ENCODE data around the gene PRR16.
"Not testable (repeated sequence)": the region's sequence is repeated elsewhere in the genome, so short reads cannot be mapped to it uniquely, and the experiment has no call there.

Gene PRR16

DNA sequence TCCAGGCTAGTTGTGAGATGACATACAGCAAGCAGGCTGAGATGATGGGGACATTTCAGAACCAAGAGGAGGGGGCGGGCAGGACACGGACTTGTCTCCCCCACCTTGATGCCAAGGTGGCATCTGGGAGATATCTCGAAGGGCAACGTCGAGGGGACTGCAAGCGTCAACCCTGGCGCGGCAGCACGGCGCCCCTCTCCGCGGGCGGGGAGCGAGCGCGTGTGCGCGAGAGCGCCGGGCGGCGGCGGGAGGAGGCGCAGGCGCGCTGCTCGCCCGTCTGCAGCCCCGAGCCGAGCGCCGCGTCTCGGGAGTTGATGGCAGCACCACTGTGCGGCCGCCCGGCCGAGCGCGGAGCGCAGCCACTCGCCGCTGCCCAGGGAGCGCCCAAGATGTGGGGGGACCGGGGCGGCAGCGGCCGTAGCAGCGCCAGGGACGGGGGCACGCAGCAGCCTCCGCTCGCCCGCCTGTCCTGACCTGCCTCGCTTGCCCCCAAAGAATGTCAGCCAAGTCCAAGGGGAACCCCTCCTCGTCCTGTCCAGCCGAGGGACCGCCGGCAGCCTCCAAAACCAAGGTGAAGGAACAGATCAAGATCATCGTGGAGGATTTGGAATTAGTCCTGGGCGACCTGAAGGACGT lies at the start of gene PRR16:
Gene PRR16 (plus strand): TSS at position 310 of the 636 bp plus-strand sequence.
- DNase-seq (ENCODE audit: low spot score): no peak

DNA sequence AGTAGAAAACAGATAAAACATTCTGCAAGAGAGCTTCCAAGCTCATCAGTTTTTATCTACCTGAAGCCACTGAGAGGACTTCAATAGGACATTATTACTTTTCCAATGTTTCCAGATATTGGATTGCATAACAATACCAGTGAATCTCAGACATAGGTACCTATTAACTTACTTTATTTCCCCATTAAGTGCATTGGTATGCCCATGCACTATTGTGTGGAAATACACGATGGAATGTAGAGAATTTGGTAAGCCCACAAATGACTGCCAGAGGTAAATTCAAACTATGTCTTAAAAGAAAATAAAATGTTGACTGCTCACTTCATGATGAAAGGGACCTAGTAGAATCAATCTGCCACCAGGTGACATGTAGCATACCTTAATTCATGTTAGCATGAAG lies 48.1 kb upstream of the PRR16 start:
- no peak for DNase-seq (ENCODE audit: low spot score)

DNA sequence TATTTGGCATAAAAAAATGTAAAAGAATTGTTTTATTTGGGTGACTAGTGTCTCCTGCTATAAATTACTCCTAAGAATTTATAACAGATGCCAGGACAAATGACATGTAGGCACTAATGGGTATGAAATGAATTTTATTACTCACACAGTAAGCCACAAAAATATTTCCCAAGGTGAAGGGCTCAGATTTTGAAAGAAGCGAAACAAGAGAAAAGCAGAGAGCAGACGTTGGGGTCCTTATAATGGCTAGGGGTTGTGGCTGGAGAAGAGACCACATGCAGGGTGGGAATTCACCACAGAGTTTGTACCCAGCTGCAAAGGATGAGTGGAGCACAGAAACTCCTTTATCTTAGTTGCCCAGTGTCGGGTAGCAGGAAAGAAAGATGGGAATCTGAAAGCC lies 45.0 kb upstream of the PRR16 start:
- no peak for DNase-seq (ENCODE audit: low spot score)

DNA sequence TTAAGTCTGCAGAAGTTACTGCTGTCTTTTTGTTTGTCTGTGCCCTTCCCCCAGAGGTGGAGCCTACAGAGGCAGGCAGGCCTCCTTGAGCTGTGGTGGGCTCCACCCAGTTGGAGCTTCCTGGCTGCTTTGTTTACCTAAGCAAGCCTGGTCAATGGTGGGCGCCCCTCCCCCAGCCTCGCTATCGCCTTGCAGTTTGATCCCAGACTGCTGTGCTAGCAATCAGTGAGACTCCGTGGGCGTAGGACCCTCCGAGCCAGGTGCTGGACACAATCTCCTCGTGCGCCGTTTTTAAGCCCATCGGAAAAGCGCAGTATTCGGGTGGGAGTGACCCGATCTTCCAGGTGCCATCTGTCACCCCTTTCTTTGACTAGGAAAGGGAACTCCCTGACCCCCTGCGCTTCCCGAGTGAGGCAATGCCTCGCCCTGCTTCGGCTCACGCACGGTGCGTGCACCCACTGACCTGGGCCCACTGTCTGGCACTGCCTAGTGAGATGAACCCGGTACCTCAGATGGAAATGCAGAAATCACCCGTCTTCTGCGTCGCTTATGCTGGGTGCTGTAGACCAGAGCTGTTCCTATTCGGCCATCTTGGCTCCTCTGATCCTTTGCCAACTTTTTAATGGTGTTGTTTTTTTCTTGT lies 37.3 kb upstream of the PRR16 start:
- not testable (repeated sequence) for DNase-seq (ENCODE audit: low spot score)

DNA sequence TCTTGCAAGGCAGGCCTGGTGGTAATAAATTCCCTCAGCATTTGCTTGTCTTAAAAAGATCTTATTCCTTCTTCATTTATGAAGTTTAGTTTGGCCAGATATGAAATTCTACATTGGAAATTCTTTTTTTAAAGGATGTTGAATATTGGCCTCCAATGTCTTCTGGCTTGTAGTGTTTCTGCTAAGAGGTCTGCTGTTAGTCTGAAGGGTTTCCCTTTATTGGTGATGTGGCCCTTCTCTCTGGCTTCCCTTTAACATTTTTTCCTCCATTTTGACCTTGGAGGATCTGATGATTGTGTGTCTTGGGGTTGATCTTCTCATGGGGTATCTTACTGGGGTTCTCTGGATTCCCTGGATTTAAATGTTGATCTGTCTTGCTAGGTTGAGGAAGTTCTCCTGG lies 33.5 kb upstream of the PRR16 start:
- DNase-seq (ENCODE audit: low spot score): no peak

DNA sequence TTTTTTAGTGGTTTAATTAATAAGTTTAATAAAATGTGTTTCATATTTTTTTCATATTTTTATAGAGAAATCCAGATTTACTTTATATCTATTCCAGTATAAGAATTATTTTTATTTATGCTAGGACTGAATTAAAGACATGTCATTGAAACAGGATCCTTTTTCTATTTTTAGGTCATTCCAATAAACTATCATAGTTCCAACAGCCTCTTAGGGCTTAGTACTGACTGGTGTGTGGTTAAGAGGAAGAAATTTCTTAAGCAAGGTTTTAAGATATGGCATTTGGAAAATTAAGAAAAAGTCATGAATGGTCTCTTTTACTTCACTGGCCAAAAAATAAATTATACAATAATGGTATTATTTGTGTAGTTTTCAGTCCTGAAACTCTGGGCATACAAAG lies 31.2 kb upstream of the PRR16 start:
- no peak for DNase-seq (ENCODE audit: low spot score)

DNA sequence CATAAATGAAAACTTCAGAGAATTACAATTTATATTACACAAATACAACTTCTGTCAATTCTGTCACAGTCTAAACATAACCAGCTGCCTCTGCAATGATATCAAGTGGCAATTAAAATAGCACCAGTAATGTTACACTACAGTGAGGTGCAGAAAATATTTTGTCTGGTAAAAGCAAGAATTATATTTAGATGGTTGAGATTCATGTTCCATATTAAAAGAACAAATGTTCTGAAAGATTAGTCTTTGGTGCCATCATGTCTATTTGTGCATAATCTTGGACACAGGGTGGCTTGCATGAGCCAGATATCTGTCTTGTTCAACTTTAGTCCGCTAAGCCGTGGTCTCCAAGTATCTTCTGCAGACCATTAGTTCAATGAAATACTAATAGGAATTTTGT lies 29.0 kb upstream of the PRR16 start:
- DNase-seq (ENCODE audit: low spot score): no peak

DNA sequence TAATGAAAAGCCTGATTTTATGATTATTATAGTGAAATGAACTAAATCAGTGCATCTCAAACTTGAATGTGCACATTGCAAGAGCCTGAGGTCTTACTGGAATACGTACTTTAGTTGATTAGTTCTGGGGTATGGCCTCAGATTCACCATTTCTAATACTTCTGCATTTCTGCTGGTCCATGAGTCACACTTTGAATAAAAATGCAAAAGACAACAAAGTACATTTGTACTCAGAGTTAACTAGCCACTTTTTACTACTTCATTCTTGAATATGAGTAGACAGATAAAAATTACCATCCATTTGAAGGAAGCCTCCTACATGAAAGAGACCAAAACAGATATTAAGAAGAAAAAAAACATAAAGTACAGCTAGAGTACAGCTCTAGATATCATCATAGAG lies 27.1 kb upstream of the PRR16 start:
- no peak for DNase-seq (ENCODE audit: low spot score)

DNA sequence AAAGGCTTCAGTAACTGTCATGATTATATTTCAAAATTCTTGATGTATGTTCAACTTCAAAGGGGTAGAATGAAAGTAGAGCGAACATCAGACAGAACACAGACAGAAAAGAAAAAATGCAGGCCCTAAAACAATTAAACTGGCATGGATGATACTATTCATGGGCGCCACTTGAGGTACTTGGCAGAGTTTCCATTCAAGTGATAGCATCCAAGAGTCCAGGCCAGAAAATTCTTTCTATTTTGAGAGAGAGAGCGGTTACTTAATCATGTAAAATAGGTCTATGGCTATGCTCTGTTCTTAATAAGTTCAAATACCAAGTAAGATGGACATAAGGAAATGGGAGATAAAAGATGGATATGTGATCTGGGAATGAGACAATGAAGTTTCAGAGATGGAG lies 21.4 kb upstream of the PRR16 start:
- no peak for DNase-seq (ENCODE audit: low spot score)

DNA sequence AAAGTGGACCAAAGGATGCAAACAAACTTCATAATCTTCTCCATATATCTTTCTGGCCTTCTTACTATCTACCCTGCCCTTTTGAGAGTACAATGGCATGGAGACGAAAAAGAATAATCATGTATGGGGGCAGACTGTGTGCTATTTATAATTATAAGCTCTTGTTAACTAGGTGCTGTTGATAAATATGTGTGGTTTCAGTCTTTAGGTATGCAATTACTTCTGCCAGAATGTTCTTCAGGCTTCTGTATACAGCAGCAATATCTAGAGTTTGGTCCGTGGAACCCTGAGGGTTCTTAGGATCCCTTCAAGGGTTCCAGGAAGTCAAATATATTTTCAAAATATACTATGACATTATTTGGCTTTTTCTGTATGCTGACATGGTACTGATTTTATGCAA lies 20.5 kb upstream of the PRR16 start:
- DNase-seq (ENCODE audit: low spot score): no peak

DNA sequence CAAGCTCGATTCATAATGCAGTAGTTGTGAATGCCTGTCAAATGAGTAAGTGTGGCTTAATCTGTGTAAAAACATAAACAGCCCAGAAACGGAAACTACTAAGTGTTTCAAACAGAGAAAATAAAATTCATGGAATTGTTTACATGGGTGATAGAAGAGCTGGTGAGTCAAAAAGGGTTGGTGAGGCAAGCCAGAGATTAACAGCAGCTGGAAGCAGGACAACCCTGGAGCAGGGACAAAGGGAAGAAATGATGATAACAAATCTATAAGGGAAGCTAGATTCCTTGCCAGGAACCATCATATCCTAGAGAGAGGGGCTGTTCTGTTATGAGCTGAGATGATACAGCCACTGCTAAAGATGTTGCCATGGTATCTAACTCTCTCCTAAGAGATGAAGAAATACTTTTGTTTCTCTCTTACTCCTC lies 18.0 kb upstream of the PRR16 start:
- DNase-seq (ENCODE audit: low spot score): no peak

DNA sequence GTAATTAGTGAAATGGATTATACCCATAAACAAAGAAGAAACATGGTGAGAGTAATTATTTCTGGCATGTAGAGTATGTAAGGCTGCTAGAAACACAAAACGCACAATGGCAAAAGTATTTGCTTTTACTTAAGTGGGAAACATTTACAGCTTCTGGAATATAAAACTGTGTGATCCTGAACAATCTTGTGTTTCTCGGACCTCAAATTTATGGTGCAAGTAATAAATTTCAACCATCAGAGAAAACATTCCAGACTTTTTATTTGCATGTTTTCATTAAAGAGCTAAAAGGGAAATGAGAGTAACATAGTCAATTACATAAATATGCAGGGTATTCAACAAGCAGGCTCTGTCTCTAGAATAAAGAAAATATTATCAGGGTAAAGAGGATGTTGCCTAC lies 17.2 kb upstream of the PRR16 start:
- no peak for DNase-seq (ENCODE audit: low spot score)

DNA sequence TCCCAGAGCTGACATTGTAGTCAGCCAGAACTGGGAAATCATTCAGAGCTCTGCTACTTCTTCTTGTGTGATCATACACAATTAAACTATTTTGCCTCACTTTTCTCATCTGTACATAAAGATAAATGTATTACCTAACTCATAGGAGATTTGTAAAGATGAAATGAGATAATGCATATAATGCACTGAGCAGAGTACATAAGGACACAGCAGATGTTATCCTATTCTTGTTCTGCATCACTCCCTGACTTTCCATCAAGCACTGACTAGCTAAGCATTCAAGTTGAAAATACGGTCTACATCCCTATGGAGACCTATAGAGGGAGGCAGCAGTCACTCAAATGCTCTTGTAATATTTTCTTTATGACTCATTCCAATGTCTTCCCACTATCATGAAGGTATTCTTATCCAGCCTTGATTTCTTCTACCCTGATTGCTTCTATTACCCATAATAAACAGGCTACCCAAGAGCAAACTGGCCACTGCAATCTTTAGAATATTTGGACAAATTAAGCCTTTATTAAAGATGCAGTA lies 16.3 kb upstream of the PRR16 start:
- no peak for DNase-seq (ENCODE audit: low spot score)

DNA sequence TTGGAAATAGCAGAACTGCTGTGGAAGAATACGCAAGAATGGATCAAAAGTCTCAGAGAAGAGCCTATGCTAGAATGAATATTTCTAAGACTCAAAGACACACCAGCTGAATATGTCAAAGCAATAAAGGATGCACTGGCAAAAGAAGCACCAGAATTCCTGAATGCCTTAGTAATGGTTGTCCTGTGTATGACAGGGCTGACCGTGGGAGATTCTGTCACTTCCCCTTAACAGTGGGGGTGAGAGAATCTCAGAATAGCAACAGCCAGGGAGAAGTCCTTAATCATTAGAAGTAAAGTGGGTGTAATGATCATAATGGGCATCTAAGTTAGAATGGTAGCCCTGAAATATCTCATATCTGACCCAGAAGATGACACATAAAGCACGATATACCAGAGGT lies 14.6 kb upstream of the PRR16 start:
- DNase-seq (ENCODE audit: low spot score): no peak

DNA sequence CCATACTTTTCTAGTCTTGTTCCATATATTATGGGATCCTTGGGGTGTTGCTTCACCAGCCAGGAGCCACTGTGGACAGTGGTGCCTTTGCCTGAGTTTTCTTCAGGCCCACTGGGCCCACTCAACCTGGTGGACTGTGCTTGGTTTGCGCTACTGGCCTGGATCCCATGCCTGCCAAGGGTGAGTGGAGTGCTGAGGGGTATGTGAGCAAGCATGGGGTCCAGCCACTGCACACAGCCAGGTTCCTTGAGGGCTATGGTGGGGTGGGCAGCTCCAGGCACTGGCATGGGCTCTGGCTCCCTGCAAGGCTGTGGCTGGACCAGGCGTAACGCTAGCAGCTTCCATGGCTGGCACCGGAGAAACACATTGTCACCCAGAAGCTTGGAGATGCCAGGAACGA lies 13.2 kb upstream of the PRR16 start:
- no peak for DNase-seq (ENCODE audit: low spot score)

DNA sequence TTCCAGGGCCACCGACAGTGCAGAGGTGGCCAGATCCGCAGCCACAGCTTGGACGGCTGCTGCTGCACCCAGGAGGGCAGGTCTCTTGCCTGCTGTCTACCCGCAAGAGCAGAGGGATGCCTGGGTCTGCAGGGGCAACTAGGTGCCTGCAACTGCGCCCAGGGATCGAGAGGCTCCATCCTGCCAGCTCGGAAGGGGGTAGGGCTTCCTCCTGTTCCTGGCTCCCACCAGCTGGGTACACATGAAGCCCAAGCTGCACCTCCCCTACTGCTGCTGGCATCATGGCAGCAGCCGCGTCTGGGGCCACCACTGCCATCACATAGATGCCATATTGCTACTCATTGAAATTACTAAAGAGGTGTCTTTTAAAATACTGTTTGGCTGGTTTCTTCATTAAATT lies 12.7 kb upstream of the PRR16 start:
- no peak for DNase-seq (ENCODE audit: low spot score)

DNA sequence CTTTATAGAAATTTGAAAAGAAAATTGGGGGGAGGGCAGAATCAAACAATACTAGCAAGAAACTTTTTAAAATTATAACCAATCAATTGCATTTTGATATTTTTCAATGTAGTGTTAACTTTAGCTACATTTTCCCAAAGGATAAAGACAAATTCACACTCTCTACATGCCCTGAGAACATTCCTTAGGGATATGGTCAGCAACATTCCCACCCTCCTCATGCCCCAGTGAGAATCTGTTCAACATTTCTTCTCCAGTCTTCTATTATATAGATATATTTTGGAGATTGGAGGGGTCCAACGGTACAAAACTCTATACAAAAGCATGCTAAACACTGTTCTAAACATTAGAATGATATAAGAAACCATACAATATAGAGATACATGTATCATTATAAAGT lies 11.6 kb upstream of the PRR16 start:
- DNase-seq (ENCODE audit: low spot score): no peak

DNA sequence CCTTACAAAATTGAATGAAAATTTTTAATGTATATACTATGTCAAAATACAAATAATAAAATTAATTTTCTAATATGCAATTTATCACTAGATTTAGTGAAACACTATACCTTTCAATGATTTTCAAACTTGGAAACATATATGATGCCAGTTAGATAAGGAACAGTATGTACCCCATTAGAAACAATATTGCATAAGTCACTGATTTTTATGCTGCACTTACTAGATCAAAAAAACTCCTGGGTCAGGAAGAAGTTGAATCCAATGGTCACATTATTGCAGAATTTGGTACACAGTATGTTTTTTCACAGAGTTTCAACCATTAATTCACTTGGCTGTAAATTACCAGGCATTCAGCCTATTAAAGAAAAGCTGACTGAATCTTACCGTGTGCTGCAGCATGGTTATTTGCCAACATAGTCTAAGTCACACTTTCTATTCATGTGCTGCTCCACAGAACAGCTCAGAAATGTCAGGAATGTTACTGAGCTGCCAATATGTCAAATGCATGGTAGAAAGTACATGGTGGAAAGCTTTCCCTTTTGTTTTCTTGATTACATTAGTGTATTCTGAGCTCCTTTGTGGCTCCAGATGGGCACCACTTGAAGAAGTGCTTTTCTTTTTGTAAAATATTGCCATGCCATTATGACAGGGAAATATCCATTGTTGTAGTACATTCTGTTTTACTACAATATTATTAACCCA lies 9.9 kb upstream of the PRR16 start:
- DNase-seq (ENCODE audit: low spot score): no peak

DNA sequence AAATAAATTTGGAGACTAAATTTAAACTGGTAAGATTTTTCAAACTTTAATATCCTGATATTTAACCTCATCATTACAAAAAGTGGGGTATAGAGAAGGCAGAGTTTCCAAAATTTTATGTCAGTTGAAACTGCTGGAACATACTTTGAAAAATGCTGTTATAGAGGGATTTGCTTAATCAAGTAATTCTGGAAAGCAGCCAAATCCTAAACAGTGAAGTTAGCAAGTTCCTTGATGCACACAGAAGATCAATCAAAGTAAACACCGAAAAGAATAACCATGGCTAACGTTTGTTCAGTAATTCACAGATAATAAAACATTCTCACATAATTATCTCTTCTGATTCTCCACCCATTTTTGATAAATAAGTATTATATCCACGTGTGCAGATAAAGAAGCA lies 8.1 kb upstream of the PRR16 start:
- no peak for DNase-seq (ENCODE audit: low spot score)

DNA sequence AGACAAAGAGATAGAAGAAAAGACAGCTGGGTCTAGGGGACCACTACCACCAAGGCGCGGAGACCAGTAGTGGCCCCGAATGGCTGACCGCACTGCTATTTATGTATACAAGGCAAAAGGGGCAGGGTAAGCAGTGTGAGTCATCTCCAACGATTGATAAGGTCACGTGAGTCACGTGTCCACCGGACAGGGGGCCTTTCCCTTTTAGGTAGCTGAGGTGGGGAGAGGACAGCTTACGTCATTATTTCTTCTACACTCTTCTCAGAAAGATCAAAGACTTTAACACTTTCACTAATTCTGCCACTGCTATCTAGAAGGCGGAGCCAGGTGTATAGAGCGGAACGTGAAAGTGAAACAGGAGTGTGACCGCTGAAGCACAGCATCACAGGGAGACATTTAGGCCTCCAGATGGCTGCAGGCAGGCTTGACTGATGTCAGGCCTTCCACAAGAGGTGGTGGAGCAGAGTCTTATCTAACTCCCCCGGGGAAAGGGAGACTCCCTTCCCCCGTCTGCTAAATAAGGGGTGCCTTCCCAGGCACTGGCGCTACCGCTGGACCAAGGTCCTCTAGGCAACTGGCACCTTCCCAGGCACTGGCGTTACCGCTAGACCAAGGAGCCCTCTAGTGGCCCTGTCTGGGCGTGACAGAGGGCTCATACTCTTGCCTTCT lies 6.1 kb upstream of the PRR16 start:
- peak; percentile 25 for DNase-seq (ENCODE audit: low spot score)

DNA sequence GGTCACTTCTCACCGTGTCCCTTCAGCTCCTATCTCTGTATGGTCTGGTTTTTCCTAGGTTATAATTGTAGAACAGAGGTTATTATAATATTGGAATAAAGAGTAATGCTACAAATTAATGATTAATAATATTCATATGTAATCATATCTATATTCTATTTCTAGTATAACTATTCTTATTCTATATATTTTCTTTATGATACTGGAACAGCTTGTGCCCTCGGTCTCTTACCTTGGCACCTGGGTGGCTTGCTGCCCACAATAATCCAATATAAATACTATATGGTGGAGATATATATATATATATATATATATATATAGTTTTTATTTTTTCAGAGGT lies 5.6 kb upstream of the PRR16 start:
- not testable (repeated sequence) for DNase-seq (ENCODE audit: low spot score)

DNA sequence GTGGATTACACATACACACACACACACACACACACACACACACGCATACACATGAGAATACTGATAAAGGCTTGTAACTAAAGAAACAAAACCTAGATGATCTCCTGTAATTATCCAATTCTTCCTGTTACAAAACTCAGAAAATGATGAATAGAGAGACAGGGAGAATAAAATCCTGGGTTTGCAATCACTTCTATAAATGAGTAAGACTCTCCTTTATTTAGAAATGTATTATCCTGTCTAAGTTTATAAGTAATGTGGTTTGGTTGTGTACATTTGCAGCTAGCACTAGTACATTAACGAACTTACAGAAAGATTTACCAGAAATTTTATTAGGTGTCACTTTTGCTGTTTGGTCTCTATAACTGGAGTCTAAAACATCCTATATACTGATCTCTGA lies 2.8 kb upstream of the PRR16 start:
- DNase-seq (ENCODE audit: low spot score): no peak
